PC-9 (cell line): ENCODE data around the gene KIAA1217. TPM values are rescaled to one million over a fixed set of nuclear protein-coding genes. Genes with fewer than 3 reads are reported as not detected.

Experiments used
- BruUV-seq: library from RNA; stranded (reverse); fragments of 400-500 nt; replicated peaks from 2 replicates; lab custom pipeline; 2021; lab: Mats Ljungman, UMichigan
- CTCF ChIA-PET: fragments of 300-600 bp; sonication (Branson Sonifier 250); formaldehyde crosslinking; loops from one replicate; lab custom pipeline; 2022; ENCODE audit warnings: antibody characterized with exemption; lab: Charles Lee
- POLR2A ChIA-PET: fragments of 300-600 bp; sonication (Branson Sonifier 250); formaldehyde crosslinking; loops from one replicate; lab custom pipeline; 2022; ENCODE audit warnings: antibody characterized with exemption; ENCODE audit not compliant: unreplicated experiment; lab: Charles Lee
- DNase-seq, 2 experiments: peaks; one replicate each; pipeline versions ENCODE4 v3.0.0 to v3.0.0-alpha.2; 2015 to 2022; ENCODE audit warnings: mixed read lengths in 1 of 2
- H2AFZ ChIP-seq: fragments of 200-600 bp; sonication (generic); 2 replicates; pipeline ENCODE4 v1.8.1; 2017; ENCODE audit warnings: antibody characterized with exemption
- H3F3A ChIP-seq: fragments of 200-600 bp; sonication (generic); 2 replicates; pipeline ENCODE4 v1.8.1; 2017; ENCODE audit warnings: antibody characterized with exemption, mild to moderate bottlenecking, low read depth; ENCODE audit not compliant: insufficient read depth
- H3K27ac ChIP-seq: fragments of 200-600 bp; sonication (generic); 2 replicates; pipeline ENCODE4 v1.6.1; 2016; ENCODE audit warnings: mixed run types
- H3K27me3 ChIP-seq: fragments of 200-600 bp; sonication (generic); 2 replicates; pipeline ENCODE4 v1.6.1; 2016; ENCODE audit warnings: low read depth, mixed run types; ENCODE audit not compliant: insufficient read depth
- H3K36me3 ChIP-seq: fragments of 200-600 bp; sonication (generic); 2 replicates; pipeline ENCODE4 v1.6.1; 2016; ENCODE audit warnings: low read depth, mixed run types
- H3K4me1 ChIP-seq: fragments of 200-600 bp; sonication (generic); replicated peaks from 2 replicates; pipeline ENCODE4 v1.6.1; 2016; ENCODE audit warnings: mixed run types; ENCODE audit not compliant: insufficient read depth
- H3K4me2 ChIP-seq: fragments of 200-600 bp; sonication (generic); 2 replicates; pipeline ENCODE4 v1.6.1; 2017; ENCODE audit warnings: mixed run types
- H3K4me3 ChIP-seq: fragments of 200-600 bp; sonication (generic); 2 replicates; pipeline ENCODE4 v1.6.1; 2016; ENCODE audit warnings: mixed run types
- H3K79me2 ChIP-seq: fragments of 200-600 bp; sonication (generic); 2 replicates; pipeline ENCODE4 v1.6.1; 2017; ENCODE audit warnings: low read depth, mixed run types
- H3K9me2 ChIP-seq: fragments of 200-600 bp; sonication (generic); 2 replicates; pipeline ENCODE4 v1.8.1; 2017; ENCODE audit warnings: mild to moderate bottlenecking; ENCODE audit not compliant: insufficient read depth
- H3K9me3 ChIP-seq: fragments of 200-600 bp; sonication (generic); 2 replicates; pipeline ENCODE4 v1.8.1; 2016; ENCODE audit warnings: low read depth; ENCODE audit not compliant: insufficient read depth
- H4K20me1 ChIP-seq: fragments of 200-600 bp; sonication (generic); 2 replicates; pipeline ENCODE4 v1.8.1; 2017; ENCODE audit not compliant: insufficient read depth
- EZH2 ChIP-seq: fragments of 200-600 bp; sonication (generic); IDR thresholded peaks from 2 replicates; pipeline ENCODE4 v1.8.0; 2017; ENCODE audit warnings: antibody characterized with exemption, low read depth
- intact Hi-C: fragments of 100-400 bp; cut with micrococcal nuclease; formaldehyde crosslinking; loops from one replicate; pipeline ENCODE4 v1.10.0; 2022; ENCODE audit not compliant: unreplicated experiment
- total RNA-seq: library from RNA; stranded (reverse); gene quantifications from 2 replicates; pipeline ENCODE4 v1.2.3, GENCODE V29; 2021
- TF ChIP-seq, protein P1 (sequence below): fragments of 200-600 bp; sonication (generic); conservative IDR thresholded peaks from 2 replicates; pipeline ENCODE4 v1.6.1; 2017; ENCODE audit warnings: mixed run types, antibody characterized with exemption, mild to moderate bottlenecking, moderate library complexity

KIAA1217 gene
- total RNA-seq, 1 experiment from 2014 or later = 41.1 TPM

GRCh38 chr10:24307116-24307515 is 98.2 kb downstream of the KIAA1217 start:
- Histone ChIP-seq H3K27me3 (no peaks in the 10 kb centered on the region), H3K4me3 (no peak overlapping the region), H3K4me2 (no peak overlapping the region), H4K20me1 (no peaks in the 10 kb centered on the region), H3F3A (no peaks in the 10 kb centered on the region), H3K9me2 (no peaks in the 10 kb centered on the region), H3K36me3 (no peaks in the 10 kb centered on the region), H3K79me2 (no peaks in the 10 kb centered on the region), H3K4me1 (no peaks in the 10 kb centered on the region), H3K27ac (no peak overlapping the region), H3K9me3 (no peaks in the 10 kb centered on the region), H2AFZ (no peak overlapping the region)
- ChIA-PET POLR2A (no interaction called here), CTCF (no interaction called here)
- DNase-seq = no peak
- no TSS peak for BruUV-seq
- intact Hi-C loops = no loop called here
- TF ChIP-seq EZH2 = no peak
- TF ChIP-seq, protein P1, sequence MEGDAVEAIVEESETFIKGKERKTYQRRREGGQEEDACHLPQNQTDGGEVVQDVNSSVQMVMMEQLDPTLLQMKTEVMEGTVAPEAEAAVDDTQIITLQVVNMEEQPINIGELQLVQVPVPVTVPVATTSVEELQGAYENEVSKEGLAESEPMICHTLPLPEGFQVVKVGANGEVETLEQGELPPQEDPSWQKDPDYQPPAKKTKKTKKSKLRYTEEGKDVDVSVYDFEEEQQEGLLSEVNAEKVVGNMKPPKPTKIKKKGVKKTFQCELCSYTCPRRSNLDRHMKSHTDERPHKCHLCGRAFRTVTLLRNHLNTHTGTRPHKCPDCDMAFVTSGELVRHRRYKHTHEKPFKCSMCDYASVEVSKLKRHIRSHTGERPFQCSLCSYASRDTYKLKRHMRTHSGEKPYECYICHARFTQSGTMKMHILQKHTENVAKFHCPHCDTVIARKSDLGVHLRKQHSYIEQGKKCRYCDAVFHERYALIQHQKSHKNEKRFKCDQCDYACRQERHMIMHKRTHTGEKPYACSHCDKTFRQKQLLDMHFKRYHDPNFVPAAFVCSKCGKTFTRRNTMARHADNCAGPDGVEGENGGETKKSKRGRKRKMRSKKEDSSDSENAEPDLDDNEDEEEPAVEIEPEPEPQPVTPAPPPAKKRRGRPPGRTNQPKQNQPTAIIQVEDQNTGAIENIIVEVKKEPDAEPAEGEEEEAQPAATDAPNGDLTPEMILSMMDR = no peak

- Histone ChIP-seq H3K27me3 (no peaks in the 10 kb centered on the region), H3K9me2 (no peaks in the 10 kb centered on the region), H3K36me3 (no peaks in the 10 kb centered on the region), H3K27ac (no peak overlapping the region), H3K4me2 (no peak overlapping the region), H2AFZ (no peak overlapping the region), H4K20me1 (no peaks in the 10 kb centered on the region), H3K4me3 (no peak overlapping the region), H3K79me2 (no peaks in the 10 kb centered on the region), H3K9me3 (no peaks in the 10 kb centered on the region), H3K4me1 (no peaks in the 10 kb centered on the region), H3F3A (no peaks in the 10 kb centered on the region)
- ChIA-PET CTCF (no interaction called here), POLR2A (interaction anchor here (0.6 kb wide), 1 partner anchor 9 kb away, joined by 6 read pairs; no protein-coding TSS in a partner anchor)
- TF ChIP-seq, protein P1 = no peak
- no peak for TF ChIP-seq EZH2
- DNase-seq = no peak
- no TSS peak for BruUV-seq
- intact Hi-C loops = no loop called here
Measured at GRCh38 chr10:24307696-24308485, 99.0 kb downstream of the KIAA1217 start.

- DNase-seq = peak in 1 of 2 experiments; percentile 49
- POLR2A ChIA-PET = no interaction called here
- no peak for TF ChIP-seq EZH2
- TF ChIP-seq, protein P1 = no peak
- Histone ChIP-seq H3K27ac (no peak overlapping the region), H3K4me2 (no peak overlapping the region), H3K4me1 (no peaks in the 10 kb centered on the region), H3K4me3 (no peak overlapping the region), H3K36me3 (no peaks in the 10 kb centered on the region), H2AFZ (no peak overlapping the region), H4K20me1 (no peaks in the 10 kb centered on the region), H3K27me3 (no peaks in the 10 kb centered on the region), H3K9me3 (no peaks in the 10 kb centered on the region), H3F3A (no peaks in the 10 kb centered on the region), H3K79me2 (no peaks in the 10 kb centered on the region), H3K9me2 (no peaks in the 10 kb centered on the region)
- BruUV-seq = no TSS peak
- intact Hi-C loops = no loop called here
- CTCF ChIA-PET = no interaction called here
Measured at GRCh38 chr10:24310104-24310503, 101.2 kb downstream of the KIAA1217 start.
